Mucosa of rectum (tissue), 2 donors: ENCODE results near the gene UBASH3A.

ENCODE experiments used
- H3K27ac ChIP-seq, 2 donors: one replicate each; pipeline ENCODE4 v1.7.0; 2013; ENCODE audit warnings: inconsistent platforms in 2 of 2, low read depth in 2 of 2, low read length in 2 of 2
- H3K27me3 ChIP-seq, 2 donors: one replicate each; pipeline ENCODE4 v1.7.0; 2013; ENCODE audit warnings: low read length in 2 of 2; ENCODE audit not compliant: control insufficient read depth in 2 of 2, insufficient read depth in 2 of 2
- H3K36me3 ChIP-seq, 2 donors: one replicate each; pipeline ENCODE4 v1.7.0; 2013; ENCODE audit warnings: low read length in 2 of 2; ENCODE audit not compliant: control insufficient read depth in 2 of 2, insufficient read depth in 2 of 2
- H3K4me1 ChIP-seq, 2 donors: one replicate each; pipeline ENCODE4 v1.7.0; 2013; ENCODE audit warnings: low read length in 2 of 2, mild to moderate bottlenecking in 1 of 2; ENCODE audit not compliant: control insufficient read depth in 2 of 2, insufficient read depth in 2 of 2
- H3K4me3 ChIP-seq, 2 donors: one replicate each; pipeline ENCODE4 v1.7.0; 2013; ENCODE audit warnings: low read length in 2 of 2
- H3K9ac ChIP-seq, 2 donors: one replicate each; pipeline ENCODE4 v1.7.0; 2013; ENCODE audit warnings: low read length in 2 of 2, low read depth in 1 of 2, mild to moderate bottlenecking in 1 of 2
- H3K9me3 ChIP-seq, 2 donors: one replicate each; pipeline ENCODE4 v1.7.0; 2013; ENCODE audit warnings: low read length in 2 of 2; ENCODE audit not compliant: control insufficient read depth in 2 of 2
- donor health status: healthy.
- donor health status: Normal muscosa, but diverticular disease.

UBASH3A gene

DNA sequence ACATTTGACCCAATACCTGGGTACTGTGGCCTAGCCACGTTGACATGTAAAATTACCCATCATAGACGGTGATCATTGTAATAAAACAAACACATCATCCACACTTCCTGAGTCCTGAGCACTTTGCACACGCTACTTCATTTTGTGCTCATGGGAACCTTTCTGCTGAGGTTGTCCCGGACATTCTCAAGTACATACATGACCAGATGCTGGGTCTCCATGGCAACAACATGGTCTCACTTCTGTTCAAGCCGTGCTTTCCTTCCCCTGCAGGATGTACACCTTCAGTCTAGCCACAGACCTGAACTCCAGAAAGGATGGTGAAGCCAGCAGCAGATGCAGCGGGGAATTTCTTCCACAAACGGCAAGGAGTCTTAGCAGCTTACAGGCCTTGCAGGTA, 22.7 kb downstream of the UBASH3A start:
- Histone ChIP-seq H3K36me3 (no peaks in the 10 kb centered on the region), H3K9me3 (no peaks in the 10 kb centered on the region), H3K4me1 (peaks cover 0 to 6% of the 10 kb centered on the region in 2 donors), H3K27me3 (peaks cover 0 to 3% of the 10 kb centered on the region in 2 donors), H3K27ac (no peak overlapping the region), H3K9ac (no peak overlapping the region), H3K4me3 (no peak overlapping the region)

DNA sequence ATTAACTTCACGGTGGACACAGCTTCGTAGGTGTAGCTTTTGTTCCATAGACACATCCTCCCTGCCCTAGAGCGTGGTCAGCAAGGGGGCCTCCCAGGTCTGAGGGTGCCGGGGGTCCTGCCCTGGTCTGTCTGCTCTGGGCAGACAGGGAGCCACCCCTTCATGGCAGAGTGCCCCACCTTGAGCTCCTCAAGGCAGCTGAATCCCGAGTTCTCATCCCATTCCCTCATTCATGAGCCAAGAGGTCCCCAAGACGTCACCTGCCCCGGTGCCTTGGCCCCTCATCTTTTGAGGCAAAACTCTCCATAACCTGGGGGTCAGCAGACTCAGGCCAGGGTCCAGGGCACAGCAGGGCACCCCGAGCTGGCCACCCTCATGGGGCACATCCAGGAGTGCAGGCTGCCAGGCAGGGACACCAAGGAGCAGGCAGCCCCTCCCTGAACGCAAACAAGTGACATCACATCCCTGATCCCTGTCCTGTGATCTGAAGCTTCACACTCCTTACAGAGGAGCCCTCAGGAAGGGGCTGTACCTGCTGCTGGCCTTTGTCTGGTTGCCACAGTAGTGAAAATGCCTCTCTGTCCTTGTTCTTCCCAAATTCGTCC, 23.3 kb downstream of the UBASH3A start:
- Histone ChIP-seq H3K36me3 (peaks cover 0 to 2% of the 10 kb centered on the region in 2 donors), H3K9me3 (no peaks in the 10 kb centered on the region), H3K9ac (peak overlapping the region in 1 of 2 donors; percentile 36), H3K4me3 (no peak overlapping the region), H3K27ac (no peak overlapping the region), H3K27me3 (peaks cover 0 to 3% of the 10 kb centered on the region in 2 donors), H3K4me1 (peaks cover 0 to 6% of the 10 kb centered on the region in 2 donors)

DNA sequence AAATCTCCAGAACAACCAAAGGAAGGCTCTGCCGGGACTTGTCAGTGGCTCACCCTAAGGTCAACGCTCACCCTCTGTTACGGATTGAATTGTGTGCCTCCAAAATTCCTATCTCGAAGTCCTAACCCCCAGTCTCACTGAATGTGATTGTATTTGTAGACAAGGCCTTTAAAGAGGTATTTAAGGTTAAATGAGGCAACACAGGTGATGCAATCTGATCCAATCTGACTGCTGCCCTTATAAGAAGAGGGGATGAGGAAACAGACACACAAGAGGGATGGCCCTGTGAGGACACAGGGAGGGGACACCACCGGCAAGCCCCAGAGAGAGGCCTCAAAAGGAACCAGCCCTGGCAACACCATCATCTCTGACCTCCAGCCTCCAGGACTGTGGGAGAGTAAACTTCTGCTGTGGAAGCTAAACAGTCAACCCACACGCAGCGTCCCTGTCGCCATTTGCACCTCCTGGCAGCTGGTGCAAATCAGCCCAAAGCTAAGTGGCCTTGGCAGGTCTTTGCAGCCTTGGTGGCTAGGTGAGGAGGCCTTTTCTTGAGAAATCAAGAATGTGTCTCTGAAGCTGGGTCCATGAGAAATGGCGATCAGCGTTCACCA, 24.2 kb downstream of the UBASH3A start:
- H3K9me3 ChIP-seq, result peaks cover 0 to 3% of the 10 kb centered on the region in 2 donors
- H3K27me3 ChIP-seq, result peaks cover 0 to 3% of the 10 kb centered on the region in 2 donors
- peaks cover 0 to 2% of the 10 kb centered on the region in 2 donors for H3K36me3 ChIP-seq
- peaks cover 0 to 6% of the 10 kb centered on the region in 2 donors for H3K4me1 ChIP-seq
- H3K4me3 ChIP-seq, result no peak overlapping the region
- H3K9ac ChIP-seq, result no peak overlapping the region
- no peak overlapping the region for H3K27ac ChIP-seq

DNA sequence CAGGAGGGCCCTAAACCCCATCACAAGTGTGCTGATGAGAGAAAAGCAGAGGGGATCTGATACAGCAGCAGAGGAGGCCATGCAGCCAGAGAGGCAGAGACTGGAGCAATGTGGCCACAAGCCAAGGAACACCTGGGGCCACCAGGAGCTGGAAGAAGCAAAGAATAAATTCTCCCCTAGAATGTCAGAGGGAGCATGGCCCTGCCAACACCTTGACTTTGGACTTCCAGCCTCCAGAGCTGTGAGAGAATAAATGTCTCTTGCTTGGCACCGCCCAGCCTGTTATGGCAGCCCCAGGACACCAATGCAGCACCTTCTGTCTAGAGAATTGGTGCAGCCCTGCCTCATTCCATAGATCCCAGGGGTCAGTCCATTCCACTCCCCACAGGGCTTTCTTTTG, 25.3 kb downstream of the UBASH3A start:
- Histone ChIP-seq H3K27me3 (peaks cover 0 to 3% of the 10 kb centered on the region in 2 donors), H3K27ac (no peak overlapping the region), H3K9me3 (peaks cover 0 to 3% of the 10 kb centered on the region in 2 donors), H3K9ac (no peak overlapping the region), H3K4me1 (peaks cover 0 to 6% of the 10 kb centered on the region in 2 donors), H3K36me3 (peaks cover 0 to 2% of the 10 kb centered on the region in 2 donors), H3K4me3 (no peak overlapping the region)

DNA sequence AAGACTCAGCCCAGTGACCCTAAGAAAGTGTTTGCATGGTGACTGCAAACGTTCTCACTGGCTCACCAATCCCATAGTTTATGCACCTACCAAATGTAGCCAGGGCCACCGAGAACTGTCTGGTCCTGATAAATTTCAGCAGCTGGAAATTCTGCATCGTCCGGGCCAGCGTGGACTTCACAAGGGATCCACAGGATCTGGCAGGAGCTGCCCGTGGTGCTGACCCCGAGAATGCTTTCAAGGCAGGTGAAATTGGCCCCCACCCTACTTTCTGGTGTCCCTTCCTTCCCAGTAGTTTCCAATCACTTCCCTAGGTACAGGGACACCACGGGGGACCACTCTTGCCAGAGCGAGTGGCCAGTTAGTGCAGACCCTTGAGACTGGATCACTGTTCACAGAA, 26.2 kb downstream of the UBASH3A start:
- Histone ChIP-seq H3K4me3 (no peak overlapping the region), H3K4me1 (peaks cover 0 to 6% of the 10 kb centered on the region in 2 donors), H3K9ac (no peak overlapping the region), H3K27ac (no peak overlapping the region), H3K9me3 (peaks cover 0 to 3% of the 10 kb centered on the region in 2 donors), H3K27me3 (no peaks in the 10 kb centered on the region), H3K36me3 (peaks cover 0 to 2% of the 10 kb centered on the region in 2 donors)

DNA sequence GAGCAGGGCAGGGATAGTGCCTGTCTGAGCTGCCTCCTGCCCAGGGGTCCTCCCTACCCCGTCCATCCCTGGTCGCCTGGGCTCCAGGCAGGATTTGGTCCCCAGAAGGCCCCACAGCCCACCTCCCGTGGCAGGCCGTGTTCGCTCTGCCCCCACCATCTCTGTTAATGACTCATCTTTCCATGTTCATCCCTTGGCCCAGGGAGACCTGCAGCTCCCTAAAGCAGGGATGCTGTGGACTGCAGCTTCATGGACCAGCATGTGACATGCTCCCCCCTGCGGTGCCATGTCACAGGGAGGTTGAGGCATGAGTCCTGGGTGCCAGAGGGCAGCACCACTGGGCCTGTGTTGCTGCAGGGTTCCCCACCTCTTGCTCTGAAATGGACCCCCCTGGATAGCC, 26.8 kb downstream of the UBASH3A start:
- Histone ChIP-seq H3K27me3 (no peaks in the 10 kb centered on the region), H3K27ac (no peak overlapping the region), H3K9ac (no peak overlapping the region), H3K36me3 (peaks cover 0 to 2% of the 10 kb centered on the region in 2 donors), H3K9me3 (peaks cover 0 to 3% of the 10 kb centered on the region in 2 donors), H3K4me1 (peaks cover 0 to 6% of the 10 kb centered on the region in 2 donors), H3K4me3 (no peak overlapping the region)

DNA sequence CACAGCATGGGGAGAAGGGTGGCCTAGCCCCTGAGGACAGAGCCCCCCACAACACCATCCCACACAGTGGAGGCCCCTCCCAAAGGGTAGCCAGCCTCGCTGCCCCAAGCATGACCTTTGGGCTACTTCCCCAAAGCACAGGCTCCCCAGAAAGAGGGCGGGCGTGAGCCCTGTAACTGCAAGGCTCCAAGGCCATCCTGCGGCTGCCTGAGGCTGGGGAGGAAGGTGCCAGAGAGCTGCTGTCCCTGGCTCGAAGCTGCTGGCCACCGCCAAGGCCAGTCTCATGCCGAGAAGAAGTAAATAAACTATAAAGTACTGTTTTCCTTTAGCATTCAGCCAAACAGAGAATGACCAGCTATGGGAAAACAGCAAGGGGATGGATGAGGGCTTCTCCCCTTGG, 27.5 kb downstream of the UBASH3A start:
- Histone ChIP-seq H3K4me3 (no peak overlapping the region), H3K36me3 (peaks cover 0 to 2% of the 10 kb centered on the region in 2 donors), H3K4me1 (peaks cover 0 to 6% of the 10 kb centered on the region in 2 donors), H3K27ac (no peak overlapping the region), H3K9me3 (peaks cover 0 to 3% of the 10 kb centered on the region in 2 donors), H3K9ac (no peak overlapping the region), H3K27me3 (no peaks in the 10 kb centered on the region)

DNA sequence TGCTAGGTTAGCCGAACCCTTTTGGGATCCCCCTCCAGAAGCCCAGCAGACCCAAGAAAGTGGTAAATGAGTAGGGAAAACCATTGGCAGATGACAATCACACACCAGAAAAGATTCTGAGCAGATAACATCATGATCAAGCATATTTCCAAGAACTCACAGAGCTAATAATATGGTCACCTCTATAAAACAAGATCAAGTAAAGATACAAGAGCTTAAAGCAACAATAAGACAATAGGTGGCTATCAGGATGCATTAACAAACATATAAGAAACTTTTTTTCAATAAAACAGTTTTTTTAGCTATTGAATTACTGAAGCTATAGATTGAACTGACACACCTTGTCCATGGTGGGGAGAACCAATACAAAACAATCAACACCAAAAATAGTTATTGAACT, 29.0 kb downstream of the UBASH3A start:
- Histone ChIP-seq H3K27ac (no peak overlapping the region), H3K9ac (no peak overlapping the region), H3K4me1 (no peaks in the 10 kb centered on the region), H3K27me3 (no peaks in the 10 kb centered on the region), H3K9me3 (peaks cover 2 to 3% of the 10 kb centered on the region in 2 donors), H3K4me3 (no peak overlapping the region), H3K36me3 (peaks cover 0 to 2% of the 10 kb centered on the region in 2 donors)

DNA sequence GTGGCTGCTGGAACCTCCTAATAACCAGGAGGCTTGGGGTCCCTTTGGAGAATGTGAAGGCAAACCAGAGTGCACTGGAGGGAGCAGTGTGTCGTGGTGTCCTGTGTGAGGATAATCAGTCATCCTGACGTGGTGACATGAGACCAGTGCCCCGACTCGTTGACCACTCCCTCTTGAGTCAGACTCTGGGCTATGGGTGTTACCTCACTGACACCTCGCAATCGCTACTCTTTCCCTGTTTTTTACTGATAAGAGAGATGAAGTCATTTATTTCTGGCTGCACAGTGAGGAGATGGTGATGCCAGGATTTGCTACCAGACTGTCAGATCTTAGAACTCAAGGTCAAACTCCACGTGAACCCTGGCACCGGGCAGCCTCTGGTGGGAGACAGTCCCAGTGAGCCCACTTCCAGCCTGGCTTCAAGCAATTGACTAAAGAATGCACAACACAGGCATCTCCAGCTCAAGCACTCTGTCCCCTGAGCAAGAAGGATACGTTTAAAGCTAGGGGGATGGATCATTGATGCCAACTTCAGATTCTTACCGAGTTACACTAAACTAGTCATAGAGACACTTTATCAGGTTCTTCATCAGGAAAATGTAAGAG, 30.3 kb downstream of the UBASH3A start:
- H3K36me3 ChIP-seq, result peaks cover 0 to 2% of the 10 kb centered on the region in 2 donors
- H3K4me1 ChIP-seq, result no peaks in the 10 kb centered on the region
- no peak overlapping the region for H3K4me3 ChIP-seq
- peaks cover 2 to 3% of the 10 kb centered on the region in 2 donors for H3K9me3 ChIP-seq
- peak overlapping the region in 1 of 2 donors; percentile 16 for H3K9ac ChIP-seq
- no peaks in the 10 kb centered on the region for H3K27me3 ChIP-seq
- peak overlapping the region in 1 of 2 donors; percentile 43 for H3K27ac ChIP-seq

DNA sequence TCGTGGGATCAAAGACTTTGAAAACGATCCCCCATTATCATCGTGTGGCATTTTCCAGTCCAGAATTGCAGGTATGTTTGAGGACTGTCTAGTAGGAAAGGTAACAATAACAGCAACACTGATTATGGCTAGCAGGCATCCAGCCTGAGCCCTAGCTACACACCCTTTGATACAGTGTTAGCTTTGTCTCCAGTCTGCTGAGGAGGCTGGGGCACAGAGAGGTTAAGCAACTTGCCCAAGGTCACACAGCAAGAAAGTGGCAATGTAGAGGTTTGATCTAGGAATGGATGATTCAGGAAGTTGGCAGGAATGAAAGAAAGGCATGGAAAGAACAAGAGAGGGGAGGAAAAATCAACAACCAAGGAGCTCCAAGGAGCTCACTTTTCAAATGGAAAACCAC, 31.2 kb downstream of the UBASH3A start:
- Histone ChIP-seq H3K9ac (no peak overlapping the region), H3K9me3 (peaks cover 2 to 3% of the 10 kb centered on the region in 2 donors), H3K27me3 (no peaks in the 10 kb centered on the region), H3K4me3 (no peak overlapping the region), H3K36me3 (peaks cover 0 to 2% of the 10 kb centered on the region in 2 donors), H3K4me1 (no peaks in the 10 kb centered on the region), H3K27ac (no peak overlapping the region)
